MCF 10A (cell line): ENCODE results near the gene NNMT. TPM values are rescaled to one million over a fixed set of nuclear protein-coding genes. Genes with fewer than 3 reads are reported as not detected.

Experiments used
- BruUV-seq: library from RNA; stranded (reverse); fragments of 400-500 nt; replicated peaks from 2 replicates; lab custom pipeline; 2021; lab: Mats Ljungman, UMichigan
- CTCF ChIA-PET: fragments of 300-600 bp; sonication (Branson Sonifier 250); formaldehyde crosslinking; extraction: SDS; loops from one replicate; lab custom pipeline; 2021; ENCODE audit warnings: antibody characterized with exemption, inconsistent platforms; lab: Yijun Ruan, JAX
- POLR2A ChIA-PET: fragments of 300-600, 350-650 bp; sonication (Branson Sonifier 250); formaldehyde crosslinking; extraction: SDS; loops from one replicate; lab custom pipeline; 2020; ENCODE audit warnings: antibody characterized with exemption, inconsistent platforms; lab: Yijun Ruan, JAX
- DNase-seq: peaks from one replicate; pipeline ENCODE4 v3.0.0-alpha.2; 2018; ENCODE audit not compliant: unreplicated experiment
- H3K27ac Mint-ChIP-seq: one replicate; pipeline ENCODE4 v1.8.0; 2022; ENCODE audit warnings: mild to moderate bottlenecking, low read depth, mixed read lengths; ENCODE audit not compliant: unreplicated experiment
- H3K27me3 Mint-ChIP-seq: one replicate; pipeline ENCODE4 v1.8.0; 2022; ENCODE audit warnings: mixed read lengths; ENCODE audit not compliant: insufficient read depth, unreplicated experiment
- H3K36me3 Mint-ChIP-seq: one replicate; pipeline ENCODE4 v1.8.0; 2022; ENCODE audit warnings: mild to moderate bottlenecking, moderate library complexity, mixed read lengths; ENCODE audit not compliant: insufficient read depth, unreplicated experiment
- H3K4me1 Mint-ChIP-seq: one replicate; pipeline ENCODE4 v1.8.0; 2022; ENCODE audit warnings: mixed read lengths; ENCODE audit not compliant: insufficient read depth, unreplicated experiment
- H3K4me3 Mint-ChIP-seq: one replicate; pipeline ENCODE4 v1.8.0; 2022; ENCODE audit warnings: mild to moderate bottlenecking, moderate library complexity, mixed read lengths; ENCODE audit not compliant: unreplicated experiment
- H3K9me3 Mint-ChIP-seq: one replicate; pipeline ENCODE4 v1.8.0; 2022; ENCODE audit warnings: mixed read lengths; ENCODE audit not compliant: unreplicated experiment
- intact Hi-C: fragments of 100-400 bp; cut with micrococcal nuclease; formaldehyde crosslinking; loops from 2 replicates; pipeline ENCODE4 v1.14.1; 2022
- total RNA-seq: library from RNA; stranded (reverse); gene quantifications from 2 replicates; pipeline ENCODE4 v1.2.3, GENCODE V29; 2022
- TF ChIP-seq, protein P1 (sequence below): fragments of 200-600 bp; IDR thresholded peaks from one replicate; pipeline ENCODE4 v1.8.0; 2022; ENCODE audit warnings: antibody characterized with exemption, mild to moderate bottlenecking; ENCODE audit not compliant: unreplicated experiment

NNMT gene
- total RNA-seq, 1 experiment from 2014 or later, result 638 TPM

DNA sequence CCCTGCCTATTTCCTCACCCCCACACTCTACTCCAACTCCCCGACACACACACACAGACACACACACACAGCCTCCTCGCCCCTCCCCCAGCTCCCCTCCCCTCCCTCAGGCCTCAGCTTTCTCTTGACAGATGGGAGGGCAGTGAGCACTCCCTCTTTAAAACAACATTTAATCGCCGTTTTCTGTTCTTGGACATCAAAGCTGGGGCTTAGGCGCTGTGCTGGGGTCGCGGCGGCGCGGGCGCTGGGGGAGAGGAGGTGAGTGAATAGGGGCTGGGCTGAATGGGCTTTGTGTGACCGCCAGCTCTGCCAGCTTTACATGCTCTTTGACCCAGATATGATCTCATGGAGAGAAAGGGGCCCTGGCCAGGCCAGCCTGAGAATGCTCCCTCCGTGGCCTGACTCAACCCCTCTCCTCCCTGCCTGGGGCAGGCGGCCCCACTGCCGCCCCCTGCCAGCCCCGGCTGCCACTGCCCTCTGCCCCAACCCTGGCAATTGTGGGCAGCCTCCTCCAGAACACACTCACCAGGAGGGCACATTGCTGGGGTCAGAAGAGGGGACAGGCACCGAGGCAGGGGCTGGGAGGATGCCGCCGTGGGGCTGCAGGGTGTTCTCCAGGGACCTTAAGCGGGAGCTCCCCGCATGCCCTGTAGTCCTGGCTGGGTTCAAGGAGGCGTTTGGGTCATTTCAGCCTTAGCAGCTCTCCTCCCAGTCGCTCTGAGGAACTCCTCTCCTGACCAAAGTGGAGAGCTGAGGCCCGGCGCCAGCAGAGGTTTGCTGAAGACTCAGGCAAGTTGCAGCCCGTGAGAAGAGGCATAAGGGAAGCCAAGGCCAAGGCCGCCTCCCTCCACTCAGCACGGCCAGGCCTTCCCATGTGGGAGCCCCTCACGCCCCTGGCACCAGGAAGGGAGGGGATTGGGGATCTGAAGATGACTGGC is 38.3 kb upstream of the NNMT start:
- Mint-ChIP-seq H3K4me3 (no peak overlapping the region), H3K27ac (peak overlapping the region; percentile 89), H3K4me1 (peaks cover 34% of the 10 kb centered on the region), H3K9me3 (no peaks in the 10 kb centered on the region), H3K27me3 (no peaks in the 10 kb centered on the region), H3K36me3 (no peaks in the 10 kb centered on the region)
- BruUV-seq, result no TSS peak
- intact Hi-C loops, result no loop called here
- TF ChIP-seq, protein P1, sequence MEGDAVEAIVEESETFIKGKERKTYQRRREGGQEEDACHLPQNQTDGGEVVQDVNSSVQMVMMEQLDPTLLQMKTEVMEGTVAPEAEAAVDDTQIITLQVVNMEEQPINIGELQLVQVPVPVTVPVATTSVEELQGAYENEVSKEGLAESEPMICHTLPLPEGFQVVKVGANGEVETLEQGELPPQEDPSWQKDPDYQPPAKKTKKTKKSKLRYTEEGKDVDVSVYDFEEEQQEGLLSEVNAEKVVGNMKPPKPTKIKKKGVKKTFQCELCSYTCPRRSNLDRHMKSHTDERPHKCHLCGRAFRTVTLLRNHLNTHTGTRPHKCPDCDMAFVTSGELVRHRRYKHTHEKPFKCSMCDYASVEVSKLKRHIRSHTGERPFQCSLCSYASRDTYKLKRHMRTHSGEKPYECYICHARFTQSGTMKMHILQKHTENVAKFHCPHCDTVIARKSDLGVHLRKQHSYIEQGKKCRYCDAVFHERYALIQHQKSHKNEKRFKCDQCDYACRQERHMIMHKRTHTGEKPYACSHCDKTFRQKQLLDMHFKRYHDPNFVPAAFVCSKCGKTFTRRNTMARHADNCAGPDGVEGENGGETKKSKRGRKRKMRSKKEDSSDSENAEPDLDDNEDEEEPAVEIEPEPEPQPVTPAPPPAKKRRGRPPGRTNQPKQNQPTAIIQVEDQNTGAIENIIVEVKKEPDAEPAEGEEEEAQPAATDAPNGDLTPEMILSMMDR, result no peak
- no peak for DNase-seq
- ChIA-PET POLR2A (interaction anchor here (0.7 to 2.0 kb wide), 9 partner anchors 8 to 266 kb away, joined by 3 to 10 read pairs (median 3); no protein-coding TSS in a partner anchor), CTCF (interaction anchor here (0.5 to 1.3 kb wide), 7 partner anchors 9 to 504 kb away, joined by 3 to 6 read pairs (median 3); no protein-coding TSS in a partner anchor)

DNA sequence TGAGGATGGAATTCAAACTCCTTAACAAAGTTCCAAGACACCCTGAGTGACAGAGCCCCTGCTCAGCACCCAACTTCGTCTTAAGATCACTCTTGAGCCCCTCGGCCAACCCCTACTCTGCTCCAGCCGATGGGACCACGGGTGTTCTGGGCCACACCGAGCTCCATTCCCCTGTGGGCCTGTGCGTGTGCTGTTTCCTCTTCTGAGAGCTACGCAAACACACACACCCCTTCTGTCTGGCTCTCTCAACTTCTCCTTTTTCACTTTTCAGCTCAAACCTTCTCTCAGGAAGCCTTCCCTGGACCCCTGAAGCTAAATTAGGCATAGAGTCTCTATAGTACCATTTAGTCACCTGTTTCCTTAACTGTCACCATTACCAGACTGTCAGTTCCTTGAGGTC is 37.5 kb upstream of the NNMT start:
- no peak for DNase-seq
- POLR2A ChIA-PET, result interaction anchor here (0.7 to 1.8 kb wide), 11 partner anchors 9 to 265 kb away, joined by 3 to 11 read pairs (median 3); partner anchors contain the start of gene ZBTB16
- no peaks in the 10 kb centered on the region for H3K27me3 Mint-ChIP-seq
- no TSS peak for BruUV-seq
- peaks cover 34% of the 10 kb centered on the region for H3K4me1 Mint-ChIP-seq
- H3K27ac Mint-ChIP-seq, result peak overlapping the region; percentile 89
- intact Hi-C loops, result no loop called here
- H3K4me3 Mint-ChIP-seq, result peak overlapping the region; percentile 26
- no peaks in the 10 kb centered on the region for H3K36me3 Mint-ChIP-seq
- TF ChIP-seq, protein P1, result no peak
- CTCF ChIA-PET, result interaction anchor here (0.5 to 3.9 kb wide), 7 partner anchors 10 to 264 kb away, joined by 3 to 16 read pairs (median 4); no protein-coding TSS in a partner anchor
- H3K9me3 Mint-ChIP-seq, result no peaks in the 10 kb centered on the region

DNA sequence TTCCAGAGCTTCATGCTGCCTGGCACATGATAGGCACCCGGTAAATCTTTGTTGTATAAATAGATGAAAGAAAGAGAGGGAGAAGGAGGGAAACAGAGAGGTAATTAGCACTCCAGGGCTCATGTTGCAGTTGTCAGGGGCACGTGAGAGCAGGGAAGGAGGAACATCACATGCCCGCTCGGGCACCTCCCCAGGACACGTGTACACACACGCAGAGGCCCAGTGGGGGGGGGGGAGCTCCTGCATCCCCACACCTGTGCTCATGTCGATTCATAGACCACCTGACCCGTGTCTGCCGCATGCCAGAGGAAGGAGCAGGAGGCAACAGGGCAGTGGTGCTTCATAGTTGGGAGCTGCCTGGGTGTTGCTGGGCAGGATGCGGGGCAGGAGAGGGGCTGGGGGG is 37.1 kb upstream of the NNMT start:
- Mint-ChIP-seq H3K27me3 (no peaks in the 10 kb centered on the region), H3K4me1 (peaks cover 34% of the 10 kb centered on the region), H3K4me3 (peak overlapping the region; percentile 26), H3K9me3 (no peaks in the 10 kb centered on the region), H3K36me3 (no peaks in the 10 kb centered on the region), H3K27ac (peak overlapping the region; percentile 89)
- intact Hi-C loops, result no loop called here
- TF ChIP-seq, protein P1, result no peak
- no TSS peak for BruUV-seq
- POLR2A ChIA-PET, result interaction anchor here (0.7 to 3.4 kb wide), 12 partner anchors 9 to 265 kb away, joined by 3 to 13 read pairs (median 4); partner anchors contain the start of gene ZBTB16
- peak; percentile 29 for DNase-seq
- CTCF ChIA-PET, result interaction anchor here (0.5 to 5.3 kb wide), 7 partner anchors 79 to 264 kb away, joined by 3 to 48 read pairs (median 6); partner anchors contain the start of gene ZBTB16

DNA sequence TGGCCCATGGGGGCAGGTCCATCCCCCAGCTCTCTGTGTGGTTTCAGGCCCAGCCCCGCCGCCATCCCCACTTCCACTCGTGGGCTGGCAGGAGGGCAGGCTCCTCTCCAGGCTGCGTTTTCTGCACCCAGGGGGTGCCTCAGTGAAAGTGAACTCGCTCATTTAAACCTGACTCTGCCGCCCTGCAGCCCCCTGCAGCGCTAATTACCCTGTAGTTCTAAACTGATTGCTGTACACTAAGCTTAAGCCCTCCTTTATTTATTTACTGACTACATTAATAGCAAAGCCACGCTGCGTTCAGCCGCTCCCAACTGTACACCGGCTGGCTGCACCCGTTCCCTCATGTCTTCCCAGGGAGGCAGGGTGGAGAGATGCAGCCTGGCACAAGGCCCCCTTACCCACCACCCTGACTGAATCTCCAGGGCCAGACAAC is 36.6 kb upstream of the NNMT start:
- H3K9me3 Mint-ChIP-seq, result no peaks in the 10 kb centered on the region
- intact Hi-C loops, result no loop called here
- peaks cover 34% of the 10 kb centered on the region for H3K4me1 Mint-ChIP-seq
- BruUV-seq, result no TSS peak
- no peak for DNase-seq
- ChIA-PET POLR2A (interaction anchor here (0.9 to 3.4 kb wide), 14 partner anchors 9 to 265 kb away, joined by 3 to 13 read pairs (median 4); partner anchors contain the start of gene ZBTB16), CTCF (interaction anchor here (0.5 to 7.7 kb wide), 11 partner anchors 16 to 371 kb away, joined by 3 to 82 read pairs (median 6); partner anchors contain the start of gene ZBTB16)
- TF ChIP-seq, protein P1, result no peak
- H3K36me3 Mint-ChIP-seq, result no peaks in the 10 kb centered on the region
- no peak overlapping the region for H3K4me3 Mint-ChIP-seq
- peak overlapping the region; percentile 89 for H3K27ac Mint-ChIP-seq
- no peaks in the 10 kb centered on the region for H3K27me3 Mint-ChIP-seq
